Activated CD8-positive, alpha-beta memory T cell treated with anti-CD3 and anti-CD28 coated beads, Interleukin-2, amount 50 U/mL, for 24 hours (primary cell): ENCODE data around the gene PDLIM5.
"Not testable (repeated sequence)": the region's sequence is repeated elsewhere in the genome, so short reads cannot be mapped to it uniquely, and the experiment has no call there.

ENCODE experiments used
- DNase-seq: peaks from one replicate; pipeline ENCODE4 v3.0.0-alpha.2; 2020; ENCODE audit errors: extremely low read depth

PDLIM5 gene

GRCh38 chr4:94463771-94464170 lies 12.0 kb downstream of the PDLIM5 start:
- DNase-seq: no peak

GRCh38 chr4:94466371-94466770 lies 14.6 kb downstream of the PDLIM5 start:
- DNase-seq: no peak

- DNase-seq: no peak
Observed at GRCh38 chr4:94466923-94467322, 15.2 kb downstream of the PDLIM5 start.

GRCh38 chr4:94468093-94468769 lies 16.5 kb downstream of the PDLIM5 start:
- DNase-seq: no peak

- no peak for DNase-seq
Observed at GRCh38 chr4:94469221-94469784, 17.6 kb downstream of the PDLIM5 start.

- no peak for DNase-seq
Observed at GRCh38 chr4:94470132-94470531, 18.4 kb downstream of the PDLIM5 start.

GRCh38 chr4:94470782-94471181 lies 19.0 kb downstream of the PDLIM5 start:
- DNase-seq: not testable (repeated sequence)

- no peak for DNase-seq
Observed at GRCh38 chr4:94472056-94472826, 20.5 kb downstream of the PDLIM5 start.

GRCh38 chr4:94475050-94475449 lies 23.3 kb downstream of the PDLIM5 start:
- DNase-seq: no peak

GRCh38 chr4:94475794-94476193 lies 24.1 kb downstream of the PDLIM5 start:
- no peak for DNase-seq

- DNase-seq: no peak
Observed at GRCh38 chr4:94477227-94477626, 25.5 kb downstream of the PDLIM5 start.

- not testable (repeated sequence) for DNase-seq
Observed at GRCh38 chr4:94478805-94479204, 27.1 kb downstream of the PDLIM5 start.

GRCh38 chr4:94479358-94480141 lies 27.8 kb downstream of the PDLIM5 start:
- DNase-seq: no peak

- no peak for DNase-seq
Observed at GRCh38 chr4:94480362-94480951, 28.7 kb downstream of the PDLIM5 start.

GRCh38 chr4:94483895-94484294 lies 32.2 kb downstream of the PDLIM5 start:
- no peak for DNase-seq

- no peak for DNase-seq
Observed at GRCh38 chr4:94484818-94485217, 33.1 kb downstream of the PDLIM5 start.

- no peak for DNase-seq
Observed at GRCh38 chr4:94486372-94486801, 34.6 kb downstream of the PDLIM5 start.

GRCh38 chr4:94488670-94489069 lies 36.9 kb downstream of the PDLIM5 start:
- DNase-seq: no peak

GRCh38 chr4:94489098-94489497 lies 37.4 kb downstream of the PDLIM5 start:
- DNase-seq: no peak

- no peak for DNase-seq
Observed at GRCh38 chr4:94490437-94490836, 38.7 kb downstream of the PDLIM5 start.

GRCh38 chr4:94491322-94491721 lies 39.6 kb downstream of the PDLIM5 start:
- no peak for DNase-seq

GRCh38 chr4:94495408-94495807 lies 43.7 kb downstream of the PDLIM5 start:
- DNase-seq: no peak
